GM19328 (cell line): ENCODE measurements around the gene DZIP1L.

Experiments
- ATAC-seq: cut with Tn5 transposase; IDR thresholded peaks from one replicate; pipeline ENCODE4 v1.9.1; 2021; ENCODE audit warnings: mild to moderate bottlenecking, moderate library complexity; ENCODE audit not compliant: unreplicated experiment

The DZIP1L gene

GRCh38 chr3:138038725-138039462 lies 76.5 kb downstream of the DZIP1L start:
- ATAC-seq = no peak

- no peak for ATAC-seq
Measured at GRCh38 chr3:138036572-138036971, 78.8 kb downstream of the DZIP1L start.

- ATAC-seq = no peak
Measured at GRCh38 chr3:138034918-138035317, 80.5 kb downstream of the DZIP1L start.

- no peak for ATAC-seq
Measured at GRCh38 chr3:138033202-138033691, 82.2 kb downstream of the DZIP1L start.

- no peak for ATAC-seq
Measured at GRCh38 chr3:138032567-138032966, 82.8 kb downstream of the DZIP1L start.

GRCh38 chr3:138031536-138031935 lies 83.9 kb downstream of the DZIP1L start:
- no peak for ATAC-seq

GRCh38 chr3:138030734-138031280 lies 84.6 kb downstream of the DZIP1L start:
- ATAC-seq = no peak

GRCh38 chr3:138027821-138028220 lies 87.6 kb downstream of the DZIP1L start:
- ATAC-seq = no peak

GRCh38 chr3:138025553-138025952 lies 89.9 kb downstream of the DZIP1L start:
- ATAC-seq = no peak

- no peak for ATAC-seq
Measured at GRCh38 chr3:138023754-138024153, 91.7 kb downstream of the DZIP1L start.

- ATAC-seq = no peak
Measured at GRCh38 chr3:138019281-138020069, 95.9 kb downstream of the DZIP1L start.

- no peak for ATAC-seq
Measured at GRCh38 chr3:138016065-138016464, 99.3 kb downstream of the DZIP1L start.

- no peak for ATAC-seq
Measured at GRCh38 chr3:138012526-138012925, 102.9 kb downstream of the DZIP1L start.
